Vagina (tissue), 2 donors: Measurements from ENCODE around the gene BTD. TPM values are rescaled to one million over a fixed set of nuclear protein-coding genes. Genes with fewer than 3 reads are reported as not detected.

ENCODE experiments used
- DNase-seq, 2 donors: peaks; one replicate each; pipeline ENCODE4 v3.0.0-alpha.2; 2017; ENCODE audit errors: extremely low spot score in 2 of 2
- H3K27ac ChIP-seq: fragments of 200-600 bp; sonication (generic); one replicate; pipeline ENCODE4 v1.5.1; 2019
- H3K27me3 ChIP-seq: fragments of 200-600 bp; sonication (generic); one replicate; pipeline ENCODE4 v1.5.1; 2019
- H3K36me3 ChIP-seq, 2 donors: fragments of 200-600 bp; sonication (generic); one replicate each; pipeline ENCODE4 v1.5.1; 2017 to 2019
- H3K4me1 ChIP-seq: fragments of 200-600 bp; sonication (generic); one replicate; pipeline ENCODE4 v1.5.1; 2019
- H3K4me3 ChIP-seq, 2 donors: fragments of 200-600 bp; sonication (generic); 1 replicate in 1 of 2; 2 replicates in 1 of 2; pipeline ENCODE4 v1.5.1; 2016 to 2019
- H3K9me3 ChIP-seq: fragments of 200-600 bp; sonication (generic); one replicate; pipeline ENCODE4 v1.5.1; 2019
- POLR2A ChIP-seq, 2 donors: fragments of 450-650 bp; IDR thresholded peaks; one replicate each; pipeline ENCODE4 v1.6.1; 2017; ENCODE audit warnings: antibody characterized with exemption in 2 of 2, mild to moderate bottlenecking in 2 of 2, moderate library complexity in 2 of 2
- POLR2AphosphoS5 ChIP-seq, 2 donors: sonication (generic); formaldehyde crosslinking; IDR thresholded peaks; one replicate each; pipeline ENCODE4 v1.9.0; 2017; ENCODE audit warnings: antibody characterized with exemption in 2 of 2, mild to moderate bottlenecking in 2 of 2, low read depth in 1 of 2; ENCODE audit not compliant: insufficient read depth in 1 of 2
- intact Hi-C: fragments of 100-400 bp; cut with DNase I; formaldehyde crosslinking; loops from one replicate; pipeline ENCODE4 v1.15.1; 2023
- total RNA-seq: library from RNA; depleted of rRNA; stranded (reverse); fragments of >200 nt; gene quantifications from one replicate; pipeline ENCODE4 v1.2.3, GENCODE V29; 2016
- TF ChIP-seq, protein P1 (sequence below), 3 experiments: fragments of 450-650 bp in 2 of 3; fragments of 200-600 bp in 1 of 3; sonication (generic) in 1 of 3; IDR thresholded peaks; one replicate each; pipeline ENCODE4 v1.5.1; 2017 to 2019; ENCODE audit warnings: antibody characterized with exemption in 3 of 3, mild to moderate bottlenecking in 2 of 3, moderate library complexity in 2 of 3

The BTD gene
- total RNA-seq, 1 donor from 2014 or later: 10.6 TPM

- no peaks in the 10 kb centered on the region for H3K9me3 ChIP-seq
- intact Hi-C loops: no loop called here
- no peak for DNase-seq
- H3K4me3 ChIP-seq: no peak overlapping the region
- no peak overlapping the region for H3K27ac ChIP-seq
- H3K4me1 ChIP-seq: no peaks in the 10 kb centered on the region
- no peak for TF ChIP-seq POLR2A (IDR thresholded peaks at IDR 0.05)
- TF ChIP-seq, protein P1, sequence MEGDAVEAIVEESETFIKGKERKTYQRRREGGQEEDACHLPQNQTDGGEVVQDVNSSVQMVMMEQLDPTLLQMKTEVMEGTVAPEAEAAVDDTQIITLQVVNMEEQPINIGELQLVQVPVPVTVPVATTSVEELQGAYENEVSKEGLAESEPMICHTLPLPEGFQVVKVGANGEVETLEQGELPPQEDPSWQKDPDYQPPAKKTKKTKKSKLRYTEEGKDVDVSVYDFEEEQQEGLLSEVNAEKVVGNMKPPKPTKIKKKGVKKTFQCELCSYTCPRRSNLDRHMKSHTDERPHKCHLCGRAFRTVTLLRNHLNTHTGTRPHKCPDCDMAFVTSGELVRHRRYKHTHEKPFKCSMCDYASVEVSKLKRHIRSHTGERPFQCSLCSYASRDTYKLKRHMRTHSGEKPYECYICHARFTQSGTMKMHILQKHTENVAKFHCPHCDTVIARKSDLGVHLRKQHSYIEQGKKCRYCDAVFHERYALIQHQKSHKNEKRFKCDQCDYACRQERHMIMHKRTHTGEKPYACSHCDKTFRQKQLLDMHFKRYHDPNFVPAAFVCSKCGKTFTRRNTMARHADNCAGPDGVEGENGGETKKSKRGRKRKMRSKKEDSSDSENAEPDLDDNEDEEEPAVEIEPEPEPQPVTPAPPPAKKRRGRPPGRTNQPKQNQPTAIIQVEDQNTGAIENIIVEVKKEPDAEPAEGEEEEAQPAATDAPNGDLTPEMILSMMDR (IDR thresholded peaks at IDR 0.05): no peak
- TF ChIP-seq POLR2AphosphoS5 (IDR thresholded peaks at IDR 0.05; ENCODE audit: insufficient read depth in 1 of 2, low read depth in 1 of 2): no peak
- peaks cover 0 to 21% of the 10 kb centered on the region in 2 donors for H3K36me3 ChIP-seq
- no peaks in the 10 kb centered on the region for H3K27me3 ChIP-seq
These were observed 64.1 kb downstream of the BTD start for GRCh38 chr3:15665510-15666150.

DNA sequence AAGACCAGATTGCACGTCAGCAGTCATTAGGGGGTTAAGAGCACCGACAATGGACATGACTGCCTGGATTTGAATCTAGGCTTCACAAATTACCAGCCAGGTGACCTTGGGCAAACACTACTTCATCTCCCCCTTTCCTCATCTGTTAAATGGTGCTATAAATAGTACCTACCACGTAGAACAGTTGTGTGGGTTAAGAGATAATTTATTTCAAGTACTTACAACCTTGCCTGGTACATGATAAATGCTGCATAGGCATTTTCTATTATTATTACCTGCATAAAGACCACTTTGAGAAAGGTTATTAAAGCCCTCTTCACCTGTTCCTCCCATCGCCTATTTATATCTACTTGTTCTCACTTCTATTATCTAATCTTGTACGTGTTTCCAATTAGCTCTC, 64.7 kb downstream of the BTD start:
- H3K27me3 ChIP-seq: no peaks in the 10 kb centered on the region
- peaks cover 0 to 27% of the 10 kb centered on the region in 2 donors for H3K36me3 ChIP-seq
- H3K27ac ChIP-seq: no peak overlapping the region
- H3K4me3 ChIP-seq: no peak overlapping the region
- H3K4me1 ChIP-seq: no peaks in the 10 kb centered on the region
- DNase-seq: no peak
- no peaks in the 10 kb centered on the region for H3K9me3 ChIP-seq
- TF ChIP-seq POLR2A (IDR thresholded peaks at IDR 0.05) (no peak), POLR2AphosphoS5 (IDR thresholded peaks at IDR 0.05; ENCODE audit: insufficient read depth in 1 of 2, low read depth in 1 of 2) (no peak)
- TF ChIP-seq, protein P1 (IDR thresholded peaks at IDR 0.05): no peak
- intact Hi-C loops: no loop called here

GRCh38 chr3:15667484-15667883, 65.9 kb downstream of the BTD start:
- intact Hi-C loops: no loop called here
- Histone ChIP-seq H3K27me3 (no peaks in the 10 kb centered on the region), H3K9me3 (no peaks in the 10 kb centered on the region), H3K36me3 (peaks cover 0 to 38% of the 10 kb centered on the region in 2 donors), H3K4me3 (no peak overlapping the region), H3K4me1 (no peaks in the 10 kb centered on the region), H3K27ac (no peak overlapping the region)
- TF ChIP-seq, protein P1 (IDR thresholded peaks at IDR 0.05): no peak
- TF ChIP-seq POLR2A (IDR thresholded peaks at IDR 0.05) (no peak), POLR2AphosphoS5 (IDR thresholded peaks at IDR 0.05; ENCODE audit: insufficient read depth in 1 of 2, low read depth in 1 of 2) (no peak)
- DNase-seq: no peak

DNA sequence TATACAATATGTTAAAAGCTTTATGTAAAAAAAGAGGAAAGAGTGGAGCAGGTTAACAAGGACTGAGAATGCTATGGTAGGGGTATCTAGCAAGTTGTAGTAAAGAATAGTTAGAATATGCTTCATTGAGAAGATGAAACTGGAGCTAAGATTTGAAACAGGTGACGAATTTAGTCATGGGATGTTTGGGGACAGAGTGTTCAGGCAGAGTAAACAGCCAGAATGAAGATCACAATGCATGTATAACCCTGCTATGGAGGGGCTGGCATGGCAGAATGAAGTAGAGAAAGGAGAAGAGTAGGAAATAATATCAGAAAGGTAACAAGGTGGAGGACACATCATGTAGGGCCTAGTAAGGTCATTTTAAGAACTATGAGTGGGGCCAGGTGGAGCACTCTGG, 72.0 kb downstream of the BTD start:
- TF ChIP-seq POLR2A (IDR thresholded peaks at IDR 0.05) (no peak), POLR2AphosphoS5 (IDR thresholded peaks at IDR 0.05; ENCODE audit: insufficient read depth in 1 of 2, low read depth in 1 of 2) (no peak)
- TF ChIP-seq, protein P1 (IDR thresholded peaks at IDR 0.05): no peak
- Histone ChIP-seq H3K9me3 (no peaks in the 10 kb centered on the region), H3K27me3 (no peaks in the 10 kb centered on the region), H3K4me1 (no peaks in the 10 kb centered on the region), H3K4me3 (no peak overlapping the region), H3K27ac (no peak overlapping the region), H3K36me3 (peaks cover 0 to 91% of the 10 kb centered on the region in 2 donors)
- intact Hi-C loops: no loop called here
- no peak for DNase-seq

- intact Hi-C loops: no loop called here
- Histone ChIP-seq H3K4me3 (no peak overlapping the region), H3K9me3 (no peaks in the 10 kb centered on the region), H3K27me3 (no peaks in the 10 kb centered on the region), H3K4me1 (no peaks in the 10 kb centered on the region), H3K27ac (no peak overlapping the region), H3K36me3 (peaks cover 0 to 71% of the 10 kb centered on the region in 2 donors)
- no peak for TF ChIP-seq POLR2AphosphoS5 (IDR thresholded peaks at IDR 0.05; ENCODE audit: insufficient read depth in 1 of 2, low read depth in 1 of 2)
- TF ChIP-seq, protein P1 (IDR thresholded peaks at IDR 0.05): no peak
- TF ChIP-seq POLR2A (IDR thresholded peaks at IDR 0.05): no peak
- DNase-seq: no peak
These were observed 74.7 kb downstream of the BTD start for GRCh38 chr3:15676259-15676658.
